ENCODE data around the gene TMPRSS4.

- TF ChIP-seq POLR2AphosphoS5 (IDR thresholded peaks at IDR 0.05; ENCODE audit: low read depth, low read length) (no peak), CTCF (CRISPR knock-in tag; IDR thresholded peaks at IDR 0.05) (no peak), SMAD1 (CRISPR knock-in tag; IDR thresholded peaks at IDR 0.05; ENCODE audit: borderline replicate concordance, low read depth) (no peak), REST (IDR thresholded peaks at IDR 0.05; ENCODE audit: borderline replicate concordance in 1 of 2, low read depth in 1 of 2, low read length in 2 of 2) (no peak), NCOR1 (IDR thresholded peaks at IDR 0.05; ENCODE audit: borderline replicate concordance, low read length) (no peak), EZH2 (conservative IDR thresholded peaks at IDR 0.05; ENCODE audit: low read depth, low read length) (no peak), ZNF484 (CRISPR knock-in tag; IDR thresholded peaks at IDR 0.05; ENCODE audit: borderline replicate concordance, low read depth) (no peak), FOXJ3 (CRISPR knock-in tag; IDR thresholded peaks at IDR 0.05; ENCODE audit: borderline replicate concordance) (no peak)
- TF ChIP-seq, protein P1, sequence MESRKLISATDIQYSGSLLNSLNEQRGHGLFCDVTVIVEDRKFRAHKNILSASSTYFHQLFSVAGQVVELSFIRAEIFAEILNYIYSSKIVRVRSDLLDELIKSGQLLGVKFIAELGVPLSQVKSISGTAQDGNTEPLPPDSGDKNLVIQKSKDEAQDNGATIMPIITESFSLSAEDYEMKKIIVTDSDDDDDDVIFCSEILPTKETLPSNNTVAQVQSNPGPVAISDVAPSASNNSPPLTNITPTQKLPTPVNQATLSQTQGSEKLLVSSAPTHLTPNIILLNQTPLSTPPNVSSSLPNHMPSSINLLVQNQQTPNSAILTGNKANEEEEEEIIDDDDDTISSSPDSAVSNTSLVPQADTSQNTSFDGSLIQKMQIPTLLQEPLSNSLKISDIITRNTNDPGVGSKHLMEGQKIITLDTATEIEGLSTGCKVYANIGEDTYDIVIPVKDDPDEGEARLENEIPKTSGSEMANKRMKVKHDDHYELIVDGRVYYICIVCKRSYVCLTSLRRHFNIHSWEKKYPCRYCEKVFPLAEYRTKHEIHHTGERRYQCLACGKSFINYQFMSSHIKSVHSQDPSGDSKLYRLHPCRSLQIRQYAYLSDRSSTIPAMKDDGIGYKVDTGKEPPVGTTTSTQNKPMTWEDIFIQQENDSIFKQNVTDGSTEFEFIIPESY (CRISPR knock-in tag; IDR thresholded peaks at IDR 0.05) = no peak
Measured at GRCh38 chr11:118061586-118062125, 15.2 kb upstream of the TMPRSS4 start.

Data from HepG2 (cell line).